HG03135 (cell line): ENCODE measurements around the gene AFG3L2.
"Not testable (repeated sequence)": the region's sequence is repeated elsewhere in the genome, so short reads cannot be mapped to it uniquely, and the experiment has no call there.

Source experiments
- ATAC-seq: cut with Tn5 transposase; IDR thresholded peaks from one replicate; pipeline ENCODE4 v1.9.1; 2021; ENCODE audit warnings: mild to moderate bottlenecking, moderate library complexity; ENCODE audit not compliant: unreplicated experiment

Gene AFG3L2

DNA sequence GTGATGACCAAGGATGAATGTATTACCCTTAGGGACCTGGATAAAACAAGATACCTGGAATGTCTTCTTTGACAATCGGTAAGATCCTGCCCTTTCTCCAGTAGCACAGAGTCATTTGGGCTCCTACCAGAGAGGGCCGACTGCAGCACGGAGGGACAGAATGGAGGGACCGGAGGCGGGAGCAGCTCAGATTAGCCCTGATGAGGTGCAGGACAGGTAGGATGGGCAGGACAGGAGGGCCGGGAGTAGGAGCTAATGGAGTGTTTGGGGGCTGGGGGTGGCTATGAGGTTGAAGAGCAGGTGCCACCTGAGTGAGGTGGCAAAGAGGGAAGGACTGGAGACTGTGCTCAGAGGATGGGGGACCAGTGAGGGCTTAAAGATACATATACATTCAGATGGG is 20.8 kb upstream of the AFG3L2 start:
- ATAC-seq = no peak

DNA sequence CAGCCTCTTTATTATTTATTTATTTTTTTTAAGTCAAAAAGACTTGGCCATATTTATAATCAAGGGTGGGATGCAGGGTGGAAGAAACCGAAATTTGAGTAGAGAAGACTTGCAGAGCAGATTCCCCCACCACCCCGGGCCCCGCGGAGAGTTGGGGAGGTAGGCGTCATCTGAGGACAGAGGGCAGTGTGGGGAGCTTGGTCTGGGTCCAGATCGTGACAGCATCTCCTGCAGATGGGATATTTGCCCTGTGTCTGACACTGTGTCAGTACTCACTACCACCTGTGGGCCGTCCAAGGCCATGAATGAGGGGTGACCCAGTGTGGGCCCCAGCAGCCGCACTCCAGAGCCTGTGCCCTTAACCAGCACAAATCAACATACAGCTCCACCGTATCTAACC is 20.2 kb upstream of the AFG3L2 start:
- no peak for ATAC-seq

DNA sequence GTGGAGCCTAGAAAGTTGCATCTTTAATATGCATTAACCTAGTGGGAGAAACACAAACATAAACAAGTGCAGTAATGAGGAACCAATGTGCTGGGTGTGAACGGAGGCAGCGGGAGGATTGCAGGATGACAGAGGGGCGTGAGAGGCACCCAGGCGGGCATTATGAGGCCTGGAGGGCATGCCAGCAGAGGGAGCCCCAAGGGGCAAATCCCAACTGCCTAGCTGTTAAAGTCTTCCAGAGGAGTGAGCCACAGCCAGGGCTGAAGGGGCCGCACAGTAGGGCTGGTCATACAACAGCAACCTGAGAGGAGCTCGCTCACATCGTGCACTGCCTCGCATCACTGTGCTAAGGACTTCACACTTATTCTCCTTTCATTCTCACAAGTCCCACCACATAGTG is 17.4 kb upstream of the AFG3L2 start:
- no peak for ATAC-seq

DNA sequence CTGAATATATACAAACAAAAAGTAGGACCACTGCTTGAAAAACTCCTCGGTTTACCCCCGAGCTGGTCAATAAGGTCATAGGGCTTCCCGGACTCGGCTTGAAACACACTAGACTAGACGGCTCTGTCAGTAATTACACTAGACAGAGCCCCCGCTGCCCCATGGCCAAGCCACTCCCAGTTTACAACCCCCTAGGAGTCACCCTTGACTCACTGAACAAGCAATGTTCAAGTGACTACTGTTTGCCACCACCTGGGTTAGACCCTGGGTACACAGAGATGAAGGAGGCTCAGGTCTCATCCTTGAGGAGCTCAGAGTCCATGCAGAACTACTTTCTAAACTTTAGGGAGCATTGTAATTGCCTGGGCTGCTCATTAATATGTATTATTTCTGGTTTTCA is 17.0 kb upstream of the AFG3L2 start:
- no peak for ATAC-seq

DNA sequence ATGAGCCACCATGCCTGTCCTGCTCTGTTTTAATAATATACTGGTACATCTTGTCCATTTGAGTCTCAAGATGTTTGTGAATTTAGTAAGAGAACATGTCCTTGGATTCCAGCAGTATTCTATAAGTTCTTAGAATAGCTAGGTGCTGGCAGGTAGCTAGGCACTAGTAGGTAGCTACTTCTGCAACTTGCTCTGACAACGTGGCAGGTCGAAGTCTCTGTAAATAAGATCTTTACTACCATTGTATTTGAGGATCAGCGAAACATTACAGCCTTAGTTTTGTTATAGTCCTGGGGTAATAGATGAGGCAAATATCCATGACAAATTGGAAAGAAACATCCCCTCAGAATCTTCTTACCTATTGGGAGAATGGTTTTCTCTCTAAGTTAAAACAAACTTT is 16.5 kb upstream of the AFG3L2 start:
- no peak for ATAC-seq

DNA sequence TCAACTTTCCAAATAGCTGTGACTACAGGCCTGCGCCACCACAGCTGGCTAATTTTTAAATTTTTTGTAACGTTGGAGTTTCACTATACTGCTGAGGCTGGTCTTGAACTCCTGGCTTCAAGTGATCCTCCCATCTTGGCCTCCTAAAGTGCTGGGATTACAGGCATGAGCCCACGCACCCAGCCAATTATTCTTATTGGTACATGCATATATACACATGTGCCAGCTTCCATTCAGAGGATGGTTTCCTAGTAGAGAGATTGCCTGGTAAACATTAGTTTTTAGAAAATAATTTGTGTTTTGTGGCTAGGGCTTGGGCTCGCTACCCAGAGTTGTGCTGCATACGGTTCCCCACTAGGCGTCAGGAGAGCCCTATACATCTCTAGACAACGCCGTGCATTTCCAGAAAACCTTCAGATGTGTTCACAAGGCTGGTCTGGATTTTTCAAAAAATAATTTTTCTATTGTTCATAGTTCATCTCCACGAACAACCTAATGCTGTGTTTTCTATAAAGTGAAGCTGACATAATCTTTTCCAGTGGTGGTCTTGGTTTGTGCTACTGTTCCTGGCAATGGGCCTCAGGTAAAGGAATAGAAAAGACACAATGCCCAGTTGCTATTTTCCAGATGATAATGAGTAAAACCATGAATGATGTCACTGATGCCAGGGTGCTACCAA is 14.6 kb upstream of the AFG3L2 start:
- ATAC-seq = peak; percentile 77

DNA sequence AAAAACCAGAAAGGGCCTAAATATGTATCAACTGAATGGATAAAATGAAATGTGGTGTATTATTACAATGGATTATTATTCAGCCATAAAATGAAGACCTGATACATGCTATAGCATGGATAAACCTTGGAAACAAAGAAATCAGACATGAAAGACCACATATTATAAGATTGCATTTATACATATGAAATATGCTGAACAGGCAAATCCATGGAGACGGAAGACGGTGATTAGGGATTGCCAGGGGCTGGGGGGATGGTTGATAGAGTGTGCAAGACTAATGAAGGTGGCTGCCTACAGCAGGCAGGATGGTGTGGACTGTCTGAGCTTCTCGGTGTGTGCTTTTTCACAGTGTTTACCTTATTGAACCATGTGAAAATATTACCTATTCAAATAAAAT is 11.4 kb upstream of the AFG3L2 start:
- no peak for ATAC-seq

DNA sequence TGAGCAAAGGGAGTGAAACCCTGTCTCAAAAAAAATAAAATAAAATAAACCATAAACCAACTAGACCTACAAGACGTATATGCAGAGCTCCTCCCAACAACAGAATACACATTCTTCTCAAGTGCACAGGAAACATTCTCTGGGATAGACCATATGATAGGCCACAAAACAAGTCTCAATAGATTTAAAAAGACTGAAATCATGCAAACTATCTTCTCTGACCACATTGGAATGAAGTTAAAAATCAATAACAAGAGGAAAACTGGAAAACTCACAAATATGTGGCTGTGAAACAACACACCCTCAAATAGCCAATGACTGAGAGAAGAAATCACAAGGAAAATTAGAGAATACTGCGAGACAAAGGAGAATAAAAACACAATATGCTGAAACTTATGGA is 7.2 kb upstream of the AFG3L2 start:
- no peak for ATAC-seq

DNA sequence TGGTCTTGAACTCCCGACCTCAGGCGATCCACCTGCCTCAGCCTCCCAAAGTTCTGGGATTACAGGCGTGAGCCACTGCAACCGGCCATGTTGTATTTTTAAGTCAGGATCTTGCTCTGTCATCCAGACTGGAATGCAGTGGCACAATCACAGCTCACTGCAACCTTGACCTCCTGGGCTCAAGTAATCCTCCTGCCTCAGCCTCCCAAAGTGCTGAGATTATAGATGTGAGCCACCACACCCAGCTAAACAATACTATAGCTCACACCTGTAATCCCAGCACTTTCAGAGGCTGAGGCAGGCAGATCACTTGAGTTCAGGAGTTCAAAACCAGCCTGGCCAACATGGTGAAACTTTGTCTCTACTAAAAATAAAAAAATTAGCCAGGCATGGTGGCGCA is 6.7 kb upstream of the AFG3L2 start:
- not testable (repeated sequence) for ATAC-seq

DNA sequence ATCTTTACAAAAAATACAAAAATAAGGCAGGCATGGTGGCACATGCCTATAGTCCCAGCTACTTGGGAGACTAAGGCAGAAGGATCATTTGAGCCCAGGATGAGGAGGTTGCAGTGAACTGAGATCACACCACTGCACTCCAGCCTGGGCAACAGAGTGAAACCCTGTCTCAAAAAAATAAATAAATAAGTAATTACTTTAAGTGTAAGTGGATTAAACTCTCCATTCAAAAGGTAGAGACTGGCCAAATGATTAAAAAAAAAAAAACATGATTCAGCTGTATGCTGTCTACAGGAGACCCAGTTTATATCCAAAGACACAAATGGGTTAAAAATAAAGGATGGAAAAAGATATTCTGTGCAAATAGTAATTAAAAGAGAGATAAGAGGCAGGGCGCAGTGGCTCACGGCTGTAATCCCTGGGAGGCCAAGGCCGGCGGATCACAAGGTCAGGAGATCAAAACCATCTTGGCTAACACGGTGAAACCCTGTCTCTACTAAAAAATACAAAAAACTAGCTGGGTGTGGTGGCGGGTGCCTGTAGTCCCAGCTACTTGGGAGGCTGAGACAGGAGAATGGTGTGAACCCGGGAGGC is 5.3 kb upstream of the AFG3L2 start:
- not testable (repeated sequence) for ATAC-seq

DNA sequence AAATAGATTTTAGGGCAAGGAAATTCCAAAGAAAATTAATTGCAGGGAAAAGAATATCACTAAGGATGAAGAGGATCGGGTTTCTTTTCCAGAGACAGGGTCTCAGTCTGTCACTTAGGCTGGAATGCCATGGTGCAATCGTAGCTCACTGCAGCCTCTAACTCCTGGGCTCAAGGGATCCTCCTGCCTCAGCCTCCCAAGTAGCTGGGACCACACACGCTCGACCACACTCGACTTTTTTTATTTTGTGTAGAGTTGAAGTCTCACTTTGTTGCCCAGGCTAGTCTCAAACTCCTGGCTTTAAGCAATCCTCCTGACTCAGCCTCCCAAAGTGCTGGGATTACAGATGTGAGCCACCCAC is 1.2 kb upstream of the AFG3L2 start:
- not testable (repeated sequence) for ATAC-seq

DNA sequence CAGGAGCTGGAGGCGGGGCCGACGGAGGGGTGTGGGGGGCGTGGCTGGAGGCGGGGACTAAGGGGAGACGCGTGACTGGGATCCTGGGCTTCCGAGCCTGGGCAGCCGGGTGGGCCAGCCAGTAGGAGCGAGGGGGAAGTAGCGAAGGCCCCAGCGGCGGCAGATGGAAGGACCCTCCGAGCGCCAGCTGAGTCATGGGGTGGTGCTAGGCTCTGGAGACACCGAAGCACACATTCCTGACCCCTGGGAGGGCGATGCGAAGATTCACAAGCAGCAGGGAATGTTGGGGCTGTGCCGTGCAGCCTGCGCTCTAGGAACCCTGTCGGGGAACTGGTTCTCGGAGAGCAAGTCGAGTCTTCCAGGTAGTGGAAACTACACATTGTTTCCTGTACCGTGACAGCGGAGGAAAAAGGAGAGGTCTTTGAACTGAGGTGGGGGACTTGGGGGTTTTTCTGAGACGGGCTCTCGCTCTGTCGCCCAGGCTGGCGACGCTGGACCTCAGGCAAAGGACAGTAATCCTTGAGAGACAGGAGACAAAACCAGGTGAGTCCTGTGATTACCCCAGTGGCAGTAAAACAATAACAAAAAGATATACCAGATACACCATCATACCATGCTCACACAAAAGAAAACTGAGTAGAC is 650 bp upstream of the AFG3L2 start:
- ATAC-seq = no peak

DNA sequence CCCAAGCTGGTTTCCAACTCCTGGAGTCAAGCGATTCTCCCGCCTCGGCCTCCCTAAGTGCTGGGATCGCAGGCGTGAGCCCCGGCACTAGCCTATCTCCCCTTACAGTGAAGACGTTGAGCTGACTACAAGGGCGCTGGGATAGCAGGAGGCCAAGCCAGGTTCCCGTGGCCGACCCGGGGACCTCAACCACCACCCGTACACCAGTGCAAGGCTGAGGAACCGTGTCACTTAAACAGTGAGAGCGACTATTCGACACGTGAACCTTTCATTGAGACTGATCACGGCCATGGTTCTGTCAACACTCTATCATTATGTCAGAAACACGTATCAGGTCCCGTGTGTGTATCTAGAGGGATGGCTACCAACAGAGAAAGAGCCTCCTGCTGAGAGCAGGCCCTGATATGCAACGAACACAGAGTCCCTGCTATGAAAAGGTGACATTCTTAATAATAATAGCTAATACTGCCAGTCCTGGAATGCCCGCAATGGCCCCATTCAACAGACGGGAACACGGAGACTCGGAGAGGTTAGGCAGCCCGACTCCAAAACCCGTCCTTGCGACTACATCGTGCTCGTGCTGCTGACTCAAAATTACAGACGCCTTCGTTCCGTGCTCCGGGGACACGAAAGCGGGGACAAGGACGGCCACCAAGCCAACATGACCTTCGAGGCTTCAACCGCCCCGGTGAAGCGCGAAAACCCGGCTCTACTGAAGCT is 833 bp downstream of the AFG3L2 start:
- no peak for ATAC-seq

DNA sequence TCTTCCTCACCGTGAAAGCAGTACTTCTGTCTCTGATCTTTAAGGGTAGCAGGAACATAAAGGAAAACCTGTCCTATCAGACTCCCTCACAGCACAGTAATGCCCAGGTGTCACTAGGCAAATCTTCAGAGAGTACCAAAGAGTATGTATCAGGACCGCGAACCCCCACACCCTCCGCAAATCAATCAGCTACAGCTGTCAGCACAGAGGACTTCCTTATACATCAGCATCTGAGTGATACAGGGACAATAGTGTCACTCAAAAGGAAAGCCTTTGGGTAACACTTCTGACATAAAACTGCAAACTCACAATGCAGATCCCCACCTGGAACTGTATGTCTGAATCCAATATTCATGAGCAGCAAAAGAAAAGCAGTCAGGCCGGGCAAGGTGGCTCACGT is 2.6 kb downstream of the AFG3L2 start:
- no peak for ATAC-seq

DNA sequence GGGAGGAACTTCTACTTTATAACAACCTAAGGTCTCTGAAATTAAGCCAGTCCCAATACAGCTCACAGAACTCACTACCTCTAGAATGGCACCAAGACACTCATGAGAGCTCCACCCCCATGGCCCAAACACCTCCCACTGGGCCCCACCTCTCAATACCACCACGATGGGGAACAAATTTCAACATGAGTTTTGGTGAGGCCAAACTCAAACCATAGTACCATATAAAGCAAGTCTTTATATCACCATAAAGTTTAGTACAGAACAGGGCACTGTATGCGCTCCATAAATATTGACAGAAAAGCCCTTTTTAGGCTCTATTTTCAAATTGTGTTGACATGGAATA is 3.3 kb downstream of the AFG3L2 start:
- ATAC-seq = no peak

DNA sequence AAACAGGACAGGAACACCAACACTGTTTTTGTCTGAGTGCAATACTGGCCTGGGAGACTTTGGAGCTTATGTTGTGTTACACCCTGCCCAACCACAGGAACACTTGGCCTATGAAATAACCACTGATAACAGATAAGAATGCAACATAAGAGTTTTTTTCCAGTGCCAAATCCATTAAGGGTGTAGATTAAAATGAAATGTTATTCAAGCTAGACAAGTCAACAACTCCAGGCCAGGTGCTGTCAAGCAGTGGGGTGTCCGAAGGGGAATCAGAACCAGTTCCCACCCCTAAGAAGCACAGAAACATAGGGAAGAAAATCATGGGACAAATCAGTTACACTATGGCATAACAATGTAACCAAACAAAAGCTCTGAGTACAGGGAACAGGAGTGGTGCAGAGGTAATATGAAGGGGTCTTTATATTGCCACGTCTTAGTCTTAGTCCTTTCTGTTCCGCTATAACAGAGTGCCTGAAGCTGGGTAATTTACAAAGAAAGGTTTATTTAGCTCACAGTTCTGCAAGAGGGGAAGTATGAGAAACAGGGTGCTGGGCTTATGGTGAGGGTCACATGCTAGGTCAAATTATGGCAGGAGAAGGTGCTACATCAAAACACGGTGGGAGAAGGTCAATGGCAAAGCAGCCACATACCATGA is 3.8 kb downstream of the AFG3L2 start:
- no peak for ATAC-seq

DNA sequence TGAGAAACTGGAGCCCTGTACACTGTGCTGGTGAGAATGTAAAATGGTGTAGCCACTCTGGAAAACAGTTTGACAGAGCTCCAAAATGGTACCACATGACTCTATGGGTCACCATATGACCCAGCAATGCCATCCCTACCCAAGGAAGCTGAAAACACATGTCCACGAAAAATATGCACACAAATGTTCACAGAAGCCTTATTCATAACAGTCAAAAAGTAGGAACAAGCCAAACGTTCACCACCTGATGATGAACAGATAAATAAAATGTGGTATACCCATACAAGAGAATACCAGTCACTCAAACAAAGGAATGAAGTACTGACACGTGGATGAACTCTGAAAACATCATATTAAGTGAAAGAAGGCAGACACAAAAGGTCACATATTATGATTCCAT is 4.6 kb downstream of the AFG3L2 start:
- no peak for ATAC-seq

DNA sequence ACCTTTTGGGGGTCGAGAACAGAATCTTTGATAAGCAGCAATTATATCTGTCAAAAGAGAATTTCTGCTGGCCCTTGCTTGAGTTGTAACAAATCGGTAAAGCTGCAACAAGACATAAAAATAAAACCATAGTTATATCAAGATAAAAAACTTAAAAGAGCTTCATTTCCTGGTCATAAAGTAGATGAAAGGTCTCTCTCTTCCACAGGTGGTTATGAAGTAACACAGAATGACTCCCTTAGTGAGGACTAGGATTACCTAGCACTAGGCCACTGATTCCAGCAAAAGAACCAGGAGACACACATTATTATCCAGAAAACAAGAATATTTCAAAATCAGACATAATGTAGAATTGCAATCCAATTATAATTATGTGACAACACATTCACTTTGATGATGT is 5.4 kb downstream of the AFG3L2 start:
- no peak for ATAC-seq

DNA sequence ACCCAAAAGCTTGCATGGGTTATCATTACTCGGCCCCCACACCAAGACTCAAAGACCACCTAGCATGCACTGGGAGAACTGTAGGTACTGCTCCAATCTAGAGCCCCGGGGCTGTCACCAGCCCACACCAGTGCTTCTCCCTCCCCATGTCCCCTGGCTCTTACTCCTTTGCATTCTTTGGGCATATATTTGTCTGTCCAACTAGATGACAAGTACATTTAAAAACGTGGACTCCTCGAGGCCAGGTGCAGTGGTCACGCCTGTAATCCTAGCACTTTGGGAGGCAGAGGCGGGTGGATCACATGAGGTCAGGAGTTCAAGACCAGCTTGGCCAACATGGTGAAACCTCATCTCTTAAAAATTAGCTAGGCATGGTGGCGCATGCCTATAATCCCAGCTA is 7.8 kb downstream of the AFG3L2 start:
- ATAC-seq = no peak

DNA sequence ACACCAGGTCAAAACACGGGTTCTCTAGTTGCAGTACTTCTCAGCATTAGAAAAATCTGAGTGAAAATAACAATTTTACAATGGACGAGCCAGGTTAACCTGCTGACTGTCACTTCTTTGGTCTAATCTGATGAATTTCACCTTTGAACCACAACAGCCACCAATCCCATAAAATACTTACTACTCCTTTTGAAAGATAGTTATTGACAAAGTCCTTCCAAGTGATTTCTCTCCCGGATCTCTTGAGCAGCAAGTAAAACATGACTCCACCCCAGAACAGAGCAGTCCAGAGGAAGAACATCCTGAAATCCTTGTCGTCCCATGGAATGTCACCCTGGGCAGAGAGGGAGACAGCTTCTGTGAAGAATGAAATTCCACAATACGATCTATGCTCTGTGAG is 10.2 kb downstream of the AFG3L2 start:
- ATAC-seq = no peak

DNA sequence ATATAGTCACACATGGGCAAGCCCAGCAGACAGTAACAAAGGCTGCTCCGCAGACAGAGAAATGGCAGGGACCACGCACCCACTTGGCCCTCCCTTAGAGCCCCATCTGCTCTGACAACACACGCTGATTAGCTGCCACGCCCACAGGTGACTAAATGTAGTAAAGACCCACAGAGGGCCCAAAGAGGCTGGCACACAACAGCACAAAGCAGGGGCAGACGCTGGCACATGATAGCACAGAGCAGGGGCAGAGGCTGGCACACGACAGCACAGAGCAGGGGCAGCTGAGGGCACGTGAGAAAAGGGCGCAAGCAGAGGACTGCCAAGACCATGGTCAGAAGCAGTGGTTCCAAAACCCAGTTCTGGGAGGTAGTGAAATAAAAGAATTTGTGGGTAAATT is 10.6 kb downstream of the AFG3L2 start:
- ATAC-seq = no peak
